ENCODE results near the gene PJA1. TPM values are rescaled to one million over a fixed set of nuclear protein-coding genes. Genes with fewer than 3 reads are reported as not detected.

The PJA1 gene
- total RNA-seq, 1 experiment from 2014 or later: 43.1 TPM

GRCh38 chrX:69211701-69212100 is 46.4 kb upstream of the PJA1 start:
- Mint-ChIP-seq H3K4me3 (no peak overlapping the region), H3K27me3 (ENCODE audit: low read depth) (peaks cover 2% of the 10 kb centered on the region; the same call in 1 of the 2 replicates), H3K9me3 (peaks cover 6% of the 10 kb centered on the region), H3K4me1 (no peaks in the 10 kb centered on the region), H3K36me3 (no peaks in the 10 kb centered on the region), H3K27ac (no peak overlapping the region)
- DNase-seq (ENCODE audit: low spot score): no peak
- no peak for ATAC-seq
- ChIA-PET CTCF (interaction anchor here (1.4 kb wide), 1 partner anchor 92 kb away, joined by 4 read pairs; no protein-coding TSS in a partner anchor), POLR2A (no interaction called here)
- TF ChIP-seq ZSCAN18 (CRISPR knock-in tag; IDR thresholded peaks at IDR 0.05): no peak
- no peak for TF ChIP-seq GRHL2 (CRISPR knock-in tag; IDR thresholded peaks at IDR 0.05; ENCODE audit: insufficient replicate concordance, severe bottlenecking)
- no peak for TF ChIP-seq FOXP1 (CRISPR knock-in tag; IDR thresholded peaks at IDR 0.05; ENCODE audit: borderline replicate concordance)
- TF ChIP-seq CREB1 (CRISPR knock-in tag; IDR thresholded peaks at IDR 0.05): no peak
- TF ChIP-seq GTF2I (CRISPR knock-in tag; conservative IDR thresholded peaks at IDR 0.05): no peak

GRCh38 chrX:69210581-69210980 is 45.3 kb upstream of the PJA1 start:
- peaks cover 2% of the 10 kb centered on the region; the same call in 1 of the 2 replicates for H3K27me3 Mint-ChIP-seq (ENCODE audit: low read depth)
- no peak for TF ChIP-seq CTCF (IDR thresholded peaks at IDR 0.05)
- no peak for TF ChIP-seq FOXP4 (CRISPR knock-in tag; IDR thresholded peaks at IDR 0.05)
- no peak for TF ChIP-seq ESRRA (CRISPR knock-in tag; IDR thresholded peaks at IDR 0.05; ENCODE audit: borderline replicate concordance)
- TF ChIP-seq ZNF138 (CRISPR knock-in tag; conservative IDR thresholded peaks at IDR 0.05): no peak
- no peak for TF ChIP-seq SMAD4 (CRISPR knock-in tag; IDR thresholded peaks at IDR 0.05)
- TF ChIP-seq NR2C2 (CRISPR knock-in tag; IDR thresholded peaks at IDR 0.05): no peak
- TF ChIP-seq ZNF121 (CRISPR knock-in tag; IDR thresholded peaks at IDR 0.05): no peak
- TF ChIP-seq ZNF425 (CRISPR knock-in tag; conservative IDR thresholded peaks at IDR 0.05): no peak
- no peak for TF ChIP-seq FOXJ3 (CRISPR knock-in tag; IDR thresholded peaks at IDR 0.05; ENCODE audit: borderline replicate concordance)
- TF ChIP-seq CREB1 (CRISPR knock-in tag; IDR thresholded peaks at IDR 0.05): no peak
- TF ChIP-seq STAT6 (CRISPR knock-in tag; conservative IDR thresholded peaks at IDR 0.05; ENCODE audit: low read depth): no peak
- no peak for TF ChIP-seq SP1 (CRISPR knock-in tag; conservative IDR thresholded peaks at IDR 0.05)
- no peak for TF ChIP-seq ZNF263 (CRISPR knock-in tag; IDR thresholded peaks at IDR 0.05; ENCODE audit: low read depth)
- TF ChIP-seq ZNF532 (CRISPR knock-in tag; IDR thresholded peaks at IDR 0.05; ENCODE audit: borderline replicate concordance): no peak
- no peak for TF ChIP-seq NFATC4 (CRISPR knock-in tag; IDR thresholded peaks at IDR 0.05)
- no peak for TF ChIP-seq MAX (CRISPR knock-in tag; IDR thresholded peaks at IDR 0.05)
- TF ChIP-seq CBFB (CRISPR knock-in tag; IDR thresholded peaks at IDR 0.05; ENCODE audit: low read depth): no peak

More at GRCh38 chrX:69210581-69210980, 45.3 kb upstream of the PJA1 start:
- DNase-seq (ENCODE audit: low spot score): no peak
- ChIA-PET CTCF (interaction anchor here (1.4 to 1.5 kb wide), 2 partner anchors 12 to 91 kb away, joined by 4 to 5 read pairs; no protein-coding TSS in a partner anchor), POLR2A (no interaction called here)
- Mint-ChIP-seq H3K4me1 (no peaks in the 10 kb centered on the region), H3K4me3 (no peak overlapping the region), H3K9me3 (peaks cover 6% of the 10 kb centered on the region), H3K36me3 (no peaks in the 10 kb centered on the region), H3K27ac (no peak overlapping the region)
- no peak for ATAC-seq

All from WTC11 (cell line).